SH-SY5Y (cell line): ENCODE results near the gene PRCD.

Source experiments
- GATA2 ChIP-seq: IDR thresholded peaks from 2 replicates; pipeline ENCODE4 v1.6.1; 2011; ENCODE audit warnings: mild to moderate bottlenecking, low read depth, low read length
- GATA3 ChIP-seq: IDR thresholded peaks from 2 replicates; pipeline ENCODE4 v1.6.1; 2011; ENCODE audit warnings: low read depth, mild to moderate bottlenecking, low read length, moderate library complexity

DNA sequence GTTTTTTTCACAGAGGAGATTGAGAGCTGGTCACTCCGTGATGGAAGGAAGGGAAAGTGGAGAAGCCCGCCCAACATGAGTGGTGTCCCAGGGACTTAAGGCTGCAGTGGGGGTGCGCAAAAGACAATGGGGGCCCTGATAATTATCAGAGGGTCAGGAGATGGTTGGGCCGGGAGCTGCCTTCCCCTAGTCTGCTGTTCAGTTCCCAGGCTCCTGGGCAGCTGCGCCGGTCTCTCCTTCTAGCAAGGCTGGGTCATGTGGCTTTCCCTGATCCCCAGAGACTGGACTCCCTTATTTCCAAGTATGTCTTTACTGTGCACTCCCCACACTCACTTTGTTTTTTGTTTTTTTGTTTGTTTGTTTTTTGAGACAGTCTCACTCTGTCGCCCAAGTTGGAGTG lies 18.6 kb upstream of the PRCD start:
- no peak for TF ChIP-seq GATA2
- TF ChIP-seq GATA3: no peak
